HG02870 (cell line): ENCODE data around the gene CHST7.
A peak's percentile ranks its signal among the peaks of the same experiment; 100 is the strongest.

Experiments
- ATAC-seq: cut with Tn5 transposase; IDR thresholded peaks from one replicate; pipeline ENCODE4 v1.9.1; 2021; ENCODE audit warnings: mild to moderate bottlenecking, moderate library complexity; ENCODE audit not compliant: unreplicated experiment

CHST7 gene

DNA sequence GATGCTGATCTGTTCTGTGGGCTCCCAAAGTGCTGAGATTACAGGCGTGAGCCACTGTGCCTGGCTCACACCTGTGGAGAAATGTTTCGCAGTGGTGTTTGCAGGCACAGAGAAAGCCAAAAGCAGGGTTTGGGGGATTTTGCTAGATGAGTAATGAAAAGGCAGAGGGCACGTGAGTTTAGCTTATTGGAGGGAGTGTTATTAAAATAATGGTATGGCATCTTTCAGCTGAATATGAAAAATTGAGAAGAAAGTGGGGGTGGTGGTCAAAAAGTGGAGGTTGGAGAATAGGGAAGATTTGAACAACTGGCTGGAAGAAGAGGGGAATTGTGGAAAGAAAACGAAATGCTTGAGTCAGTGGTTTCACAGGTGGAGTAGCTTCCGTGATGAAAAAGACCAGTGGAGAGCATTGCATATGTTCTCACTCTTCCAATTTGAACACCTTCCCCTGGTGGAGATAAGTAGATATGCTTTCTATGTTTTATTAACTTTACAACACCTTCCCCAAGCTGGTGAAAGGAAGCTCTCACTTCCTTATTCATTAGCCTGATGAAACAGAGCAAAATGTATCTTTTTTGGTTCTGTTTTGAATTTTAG, 1.1 kb upstream of the CHST7 start:
- peak; percentile 30 for ATAC-seq

DNA sequence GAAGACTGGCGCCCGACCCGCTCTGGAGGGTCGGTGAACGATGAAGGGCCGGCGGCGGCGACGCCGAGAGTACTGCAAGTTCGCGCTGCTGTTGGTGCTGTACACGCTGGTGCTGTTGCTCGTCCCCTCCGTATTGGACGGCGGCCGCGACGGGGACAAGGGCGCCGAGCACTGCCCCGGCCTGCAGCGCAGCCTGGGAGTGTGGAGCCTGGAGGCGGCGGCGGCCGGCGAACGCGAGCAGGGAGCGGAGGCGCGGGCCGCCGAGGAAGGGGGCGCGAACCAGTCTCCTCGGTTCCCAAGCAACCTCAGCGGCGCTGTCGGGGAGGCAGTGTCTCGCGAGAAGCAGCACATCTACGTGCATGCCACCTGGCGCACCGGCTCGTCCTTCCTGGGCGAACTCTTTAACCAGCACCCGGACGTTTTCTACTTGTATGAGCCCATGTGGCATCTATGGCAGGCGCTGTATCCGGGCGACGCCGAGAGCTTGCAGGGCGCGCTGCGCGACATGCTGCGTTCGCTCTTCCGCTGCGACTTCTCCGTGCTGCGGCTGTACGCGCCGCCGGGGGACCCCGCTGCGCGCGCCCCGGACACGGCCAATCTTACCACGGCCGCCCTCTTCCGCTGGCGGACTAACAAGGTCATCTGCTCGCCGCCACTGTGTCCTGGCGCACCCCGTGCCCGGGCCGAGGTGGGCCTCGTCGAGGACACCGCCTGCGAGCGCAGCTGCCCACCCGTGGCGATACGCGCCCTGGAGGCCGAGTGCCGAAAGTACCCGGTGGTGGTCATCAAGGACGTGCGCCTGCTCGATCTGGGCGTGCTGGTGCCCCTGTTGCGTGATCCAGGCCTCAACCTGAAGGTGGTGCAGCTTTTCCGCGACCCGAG, 568 bp downstream of the CHST7 start:
- no peak for ATAC-seq

DNA sequence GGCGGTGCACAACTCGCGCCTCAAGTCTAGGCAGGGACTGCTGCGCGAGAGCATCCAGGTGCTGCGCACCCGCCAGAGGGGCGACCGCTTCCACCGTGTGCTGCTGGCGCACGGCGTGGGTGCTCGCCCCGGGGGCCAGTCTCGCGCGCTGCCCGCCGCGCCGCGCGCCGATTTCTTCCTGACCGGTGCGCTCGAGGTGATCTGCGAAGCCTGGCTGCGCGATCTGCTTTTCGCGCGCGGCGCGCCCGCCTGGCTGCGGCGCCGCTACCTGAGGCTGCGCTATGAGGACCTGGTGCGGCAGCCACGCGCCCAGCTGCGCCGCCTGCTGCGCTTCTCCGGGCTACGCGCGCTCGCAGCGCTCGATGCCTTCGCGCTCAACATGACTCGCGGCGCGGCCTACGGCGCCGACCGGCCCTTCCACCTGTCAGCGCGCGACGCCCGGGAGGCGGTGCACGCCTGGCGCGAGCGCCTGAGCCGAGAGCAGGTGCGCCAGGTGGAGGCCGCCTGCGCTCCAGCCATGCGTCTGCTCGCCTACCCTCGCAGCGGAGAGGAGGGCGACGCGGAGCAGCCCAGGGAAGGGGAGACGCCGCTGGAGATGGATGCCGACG, 1.3 kb downstream of the CHST7 start:
- ATAC-seq, result no peak

DNA sequence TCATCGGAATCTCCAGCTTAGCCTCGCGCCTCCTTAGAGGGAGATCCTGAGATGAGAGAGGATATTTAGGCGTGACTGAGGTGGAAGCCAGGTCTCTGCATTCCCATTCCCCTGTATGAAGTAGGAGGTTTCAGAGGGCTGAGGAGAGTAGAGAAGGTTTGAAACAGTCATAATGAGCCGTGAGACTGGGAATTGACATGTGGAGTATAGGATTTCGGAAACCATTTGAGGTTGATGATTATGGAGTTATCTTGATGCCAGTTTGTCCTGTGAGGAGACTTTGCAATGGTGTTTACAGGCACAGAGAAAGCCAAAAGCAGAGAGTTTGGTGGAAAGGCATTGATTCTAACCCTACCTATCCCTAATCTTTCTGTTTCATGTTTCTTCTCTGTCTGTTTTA, 2.0 kb downstream of the CHST7 start:
- ATAC-seq, result no peak

DNA sequence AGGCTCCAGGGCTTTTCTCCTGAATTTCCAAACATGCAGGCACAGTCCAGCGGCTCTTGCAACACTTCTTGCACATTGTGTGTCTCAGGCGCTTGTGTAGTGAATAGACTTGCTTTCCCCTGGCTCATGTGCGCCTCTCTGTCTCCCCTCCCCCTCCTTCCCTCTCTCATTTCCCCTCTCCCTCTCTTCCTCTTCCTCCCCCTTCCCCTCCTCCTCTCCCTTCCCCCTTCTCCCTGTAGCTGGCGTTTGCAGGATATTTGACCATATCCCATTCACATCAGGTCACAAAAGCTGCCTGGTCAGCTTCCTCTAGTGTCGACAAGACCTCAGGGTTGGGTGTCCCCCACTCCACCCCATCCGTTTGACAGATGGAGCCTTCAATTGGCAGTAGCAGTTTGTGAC, 2.4 kb downstream of the CHST7 start:
- ATAC-seq, result no peak

DNA sequence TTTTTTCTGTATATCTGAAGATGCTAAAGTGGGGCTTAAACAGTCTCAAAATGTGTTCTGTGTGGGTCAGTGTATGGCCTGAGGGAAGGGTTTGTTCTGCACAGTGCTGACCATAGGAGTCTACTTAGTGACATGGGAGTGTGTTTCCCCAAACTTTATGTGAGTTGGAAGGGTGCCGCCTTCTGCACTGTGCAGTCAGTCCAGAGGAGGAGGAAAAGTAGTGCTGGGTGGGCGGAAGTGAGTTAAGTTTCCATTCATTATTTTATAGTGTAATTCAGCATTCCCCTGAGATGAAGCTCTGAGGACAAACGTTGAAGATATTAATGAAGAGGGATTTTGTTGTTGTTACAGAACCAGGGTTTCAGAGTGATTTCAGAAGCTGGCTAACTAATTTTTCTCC, 2.9 kb downstream of the CHST7 start:
- ATAC-seq, result no peak

DNA sequence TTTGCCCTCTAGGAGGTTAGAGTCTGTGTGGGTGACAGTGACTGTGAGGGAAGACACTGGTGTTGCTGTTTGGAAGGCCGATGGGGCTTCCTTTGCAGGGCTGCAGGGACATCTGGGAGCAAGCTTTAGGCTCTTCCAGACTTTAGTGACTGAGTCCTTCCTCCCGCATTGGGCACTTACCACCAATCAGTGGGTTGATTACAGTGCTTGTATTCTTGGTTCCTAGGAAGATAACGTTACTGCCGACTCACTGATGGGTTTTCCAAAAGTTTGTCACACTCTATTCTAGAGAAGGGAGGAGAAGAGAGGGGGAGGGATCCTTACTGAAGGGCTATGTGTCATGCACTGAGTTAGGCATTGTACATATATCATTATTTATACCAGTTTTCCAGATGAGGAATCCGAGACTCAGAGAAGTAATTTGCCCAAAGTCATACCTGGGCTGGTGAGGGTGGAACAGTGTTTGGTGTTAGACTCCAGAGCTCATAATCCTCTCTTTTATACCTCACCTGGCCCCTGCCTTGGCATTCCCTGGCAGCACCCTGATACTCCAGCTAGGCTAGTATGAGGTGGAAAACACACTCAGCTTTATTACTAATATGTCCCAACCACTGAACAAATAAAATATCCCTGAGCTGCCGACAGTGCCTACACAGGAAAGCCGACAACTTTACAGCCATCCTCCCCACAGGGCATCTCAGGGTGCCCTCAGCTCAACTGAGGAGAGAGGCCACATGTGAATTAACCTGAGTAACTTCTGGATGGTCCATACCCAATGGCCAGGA, 3.8 kb downstream of the CHST7 start:
- no peak for ATAC-seq

DNA sequence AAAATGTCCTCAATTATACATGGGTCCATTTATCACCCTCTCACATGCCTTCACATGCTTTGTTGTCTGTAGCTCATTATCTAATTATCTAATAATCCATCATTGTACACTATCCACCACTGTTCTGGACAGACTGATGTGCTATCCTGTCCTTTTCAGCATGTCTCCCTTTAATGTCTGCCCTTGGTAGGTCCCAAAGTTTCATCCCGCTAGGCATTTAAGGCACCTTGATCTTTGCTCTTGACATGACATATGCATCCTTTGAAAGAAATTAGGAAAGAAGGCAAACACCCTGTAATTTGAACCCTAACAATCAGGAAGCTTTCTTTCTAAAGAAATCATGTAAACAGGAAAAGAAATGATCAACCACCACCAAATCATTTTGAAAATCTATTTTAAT, 5.7 kb downstream of the CHST7 start:
- ATAC-seq, result no peak

DNA sequence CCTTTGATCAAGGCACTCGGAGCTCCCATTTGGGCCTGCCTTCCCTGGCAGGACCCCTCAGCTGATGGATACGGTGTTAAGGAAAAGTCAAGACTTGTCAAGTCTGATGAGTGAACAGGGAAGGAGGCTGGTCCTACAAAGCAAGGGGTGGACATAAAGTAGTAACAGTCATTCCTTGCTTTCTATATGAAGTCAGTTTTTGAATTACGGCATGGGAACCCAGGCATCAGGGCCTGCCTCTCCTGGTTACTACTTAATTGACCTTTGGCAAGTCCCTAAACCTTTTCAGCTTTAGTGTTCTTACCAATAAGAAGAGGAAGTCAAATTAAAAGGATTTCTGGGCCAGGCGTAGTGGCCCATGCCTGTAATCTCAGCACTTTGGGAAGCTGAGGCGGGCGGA, 7.0 kb downstream of the CHST7 start:
- no peak for ATAC-seq

DNA sequence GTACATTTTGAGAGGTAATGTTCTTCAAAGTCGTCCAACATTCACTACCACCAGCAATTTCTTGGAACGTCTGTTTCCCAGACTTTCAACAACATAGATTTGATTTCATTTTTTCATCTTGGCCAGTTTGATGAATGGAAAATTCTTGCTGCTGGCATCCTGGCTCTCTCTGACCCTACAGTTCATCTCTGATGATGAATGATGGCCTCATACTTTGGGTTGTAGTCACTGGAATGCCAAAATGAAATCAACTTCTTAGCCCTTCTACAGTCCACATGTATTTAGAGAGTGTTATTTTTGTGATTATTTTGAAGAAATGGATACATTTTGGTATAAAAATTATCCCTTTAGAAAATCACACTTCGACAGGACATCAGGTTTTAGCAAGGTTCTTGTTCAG, 8.8 kb downstream of the CHST7 start:
- ATAC-seq, result no peak

DNA sequence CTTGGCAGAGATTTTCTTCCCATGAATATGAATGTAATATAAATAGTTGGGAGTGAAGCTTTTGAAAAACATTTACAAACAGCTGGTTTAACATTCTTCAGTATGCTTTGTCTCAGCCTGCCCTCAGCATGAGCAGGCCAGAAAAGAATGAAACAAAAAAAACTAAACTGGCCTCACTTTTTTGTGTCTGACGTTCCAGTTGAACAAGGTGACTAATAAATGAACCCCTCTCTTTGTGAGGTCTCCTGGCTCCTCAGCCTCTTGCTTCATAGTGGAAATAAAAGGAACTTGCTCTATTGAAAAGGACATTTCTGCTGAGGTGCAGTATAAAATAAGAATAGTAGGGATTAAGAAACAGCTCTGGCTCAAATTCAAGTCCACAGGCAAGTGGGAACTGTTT, 9.4 kb downstream of the CHST7 start:
- ATAC-seq, result no peak

DNA sequence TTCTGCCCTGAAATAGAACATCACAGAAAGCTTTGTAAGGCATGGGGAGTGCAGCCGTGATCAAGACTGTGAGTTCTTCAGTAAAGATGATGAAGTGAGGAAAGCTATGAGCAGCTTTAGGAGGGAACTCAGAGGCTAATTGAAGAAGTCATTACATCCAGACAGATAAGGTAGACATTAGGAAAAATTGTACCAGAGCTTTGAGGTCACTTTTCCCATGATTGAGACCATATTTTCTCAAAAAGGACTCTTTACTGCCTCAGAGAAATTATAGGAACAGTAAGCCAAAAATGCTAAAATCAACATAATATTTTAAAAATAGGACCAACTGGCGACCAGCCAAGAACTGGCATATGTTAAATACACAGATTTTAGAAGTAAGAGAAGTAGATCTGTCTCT, 11.2 kb downstream of the CHST7 start:
- no peak for ATAC-seq

DNA sequence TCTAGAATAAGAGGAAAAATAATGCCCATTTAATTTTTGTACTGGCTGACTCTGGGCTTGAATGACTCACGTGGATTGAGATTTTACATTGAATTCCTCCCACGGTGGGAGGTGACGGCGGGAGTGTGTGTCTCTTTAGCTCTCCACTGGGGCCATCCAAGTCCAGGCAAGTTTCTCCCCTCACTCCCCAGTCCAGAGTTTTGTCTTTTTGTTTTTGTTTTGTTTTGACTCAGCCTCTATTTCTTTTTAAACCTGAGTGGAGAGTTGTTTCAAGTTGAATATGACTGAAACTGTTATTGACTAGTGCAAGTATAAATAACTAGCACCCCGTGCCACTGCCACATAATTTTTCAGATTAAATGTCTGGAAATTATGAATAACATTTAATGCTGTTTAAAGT, 13.6 kb downstream of the CHST7 start:
- ATAC-seq, result peak; percentile 77

DNA sequence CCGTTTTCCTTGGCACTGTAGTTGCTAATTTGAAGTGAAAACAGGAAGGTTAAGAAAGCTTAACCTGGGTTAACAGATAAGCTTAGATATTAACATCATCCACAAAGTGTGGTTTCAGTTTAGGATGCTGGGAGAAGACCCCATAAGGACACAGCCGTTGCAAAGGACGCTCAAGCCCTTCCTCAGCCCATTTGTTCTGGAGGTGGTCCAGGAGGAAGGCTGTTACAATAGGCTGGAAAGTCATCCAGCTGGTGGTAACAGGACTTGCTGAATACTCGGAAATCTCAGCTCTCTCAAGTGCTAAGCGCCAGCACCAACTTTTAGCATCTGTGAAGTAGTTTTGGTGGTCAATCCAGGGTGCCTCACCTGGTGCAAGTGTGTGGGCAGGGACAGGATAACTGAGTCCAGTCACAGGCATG, 14.2 kb downstream of the CHST7 start:
- ATAC-seq, result no peak

DNA sequence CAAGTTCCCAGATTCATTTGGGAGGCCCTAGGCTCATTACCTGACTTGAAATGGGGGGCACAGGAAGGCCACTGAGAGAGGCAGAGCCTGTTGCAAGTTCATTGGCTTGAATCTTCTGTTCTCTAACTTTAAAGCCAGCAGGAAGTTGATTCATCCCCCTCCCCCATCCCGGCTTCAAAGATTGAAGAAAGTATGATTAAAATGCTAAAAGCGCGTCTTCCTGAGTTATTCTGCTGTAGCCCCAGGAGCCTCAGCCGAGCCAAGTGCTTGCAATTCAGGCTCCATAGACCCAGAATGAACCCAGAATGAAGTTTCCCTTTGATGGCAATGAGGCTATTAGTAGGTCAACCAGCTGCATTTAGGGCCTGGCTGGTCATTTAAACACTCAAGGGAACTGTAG, 14.7 kb downstream of the CHST7 start:
- no peak for ATAC-seq

DNA sequence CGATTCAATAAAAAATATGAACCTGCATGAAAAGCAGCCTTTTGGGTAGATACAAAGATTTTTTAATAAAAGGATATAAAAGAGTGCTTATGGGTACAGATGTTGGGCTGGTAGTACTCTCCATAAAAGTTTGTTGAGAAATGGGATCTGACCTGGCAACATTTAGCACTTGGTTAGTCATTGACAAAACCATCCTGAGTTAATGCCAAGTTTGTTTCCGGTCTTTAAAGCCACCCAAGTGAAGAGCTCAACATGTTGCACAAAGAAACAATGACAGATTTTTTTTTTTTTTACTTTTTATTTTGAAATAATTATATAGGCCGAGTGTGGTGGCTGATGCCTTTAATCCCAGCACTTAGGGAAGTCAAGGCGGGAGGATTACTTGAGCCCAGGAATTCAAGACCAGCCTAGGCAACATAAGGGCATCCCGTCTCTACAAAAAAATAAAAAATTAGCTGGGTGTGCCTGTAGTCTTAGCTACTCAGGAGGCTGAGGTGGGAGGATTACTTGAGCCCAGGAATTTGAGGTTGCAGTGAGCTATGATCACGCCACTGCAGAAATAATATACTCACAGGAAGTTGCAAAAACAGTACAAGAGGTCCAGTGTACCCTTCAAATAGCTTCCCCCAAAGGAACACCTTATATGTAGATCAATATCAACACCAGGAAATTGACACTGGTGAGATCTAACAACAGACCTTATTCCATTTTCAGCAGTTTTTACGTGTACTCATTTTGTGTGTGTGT, 16.6 kb downstream of the CHST7 start:
- ATAC-seq, result no peak

DNA sequence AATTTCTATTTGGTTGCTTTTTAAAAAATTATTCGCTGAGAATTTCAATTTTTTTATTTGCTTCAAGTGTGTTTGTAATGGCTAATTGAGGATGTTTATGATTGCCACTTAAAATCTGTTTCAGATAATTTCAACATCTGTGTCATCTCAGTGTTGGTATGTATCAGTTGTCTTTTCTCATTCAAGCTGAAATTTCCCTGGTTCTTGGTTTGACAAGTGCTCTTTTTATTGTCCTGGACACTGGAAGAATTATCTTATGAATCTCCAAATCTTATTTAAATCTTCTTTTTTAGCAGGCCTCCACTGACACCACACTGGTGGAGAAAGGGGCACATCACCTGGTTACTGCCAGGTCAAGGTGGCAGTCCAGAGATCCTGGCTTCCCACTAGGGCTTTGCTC, 21.5 kb downstream of the CHST7 start:
- no peak for ATAC-seq

DNA sequence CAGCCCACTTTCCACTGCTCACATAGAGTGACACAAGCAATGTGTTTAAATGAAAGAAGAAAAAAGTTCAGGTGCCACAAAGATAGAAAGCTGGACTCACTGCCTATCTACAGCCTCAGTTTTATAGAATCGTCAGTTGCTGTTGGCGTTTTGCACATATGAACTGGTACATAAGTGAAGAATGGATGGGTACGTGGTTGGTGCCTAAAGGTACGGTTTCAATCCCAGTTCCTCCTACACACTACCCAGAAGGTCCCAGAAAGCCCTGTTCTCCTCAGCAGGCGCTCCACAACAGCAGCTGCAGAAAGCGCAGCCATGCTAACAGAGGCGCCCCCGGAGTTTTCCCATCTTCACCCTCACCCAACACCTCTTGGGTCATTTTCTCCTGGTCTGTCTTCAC, 23.6 kb downstream of the CHST7 start:
- no peak for ATAC-seq

DNA sequence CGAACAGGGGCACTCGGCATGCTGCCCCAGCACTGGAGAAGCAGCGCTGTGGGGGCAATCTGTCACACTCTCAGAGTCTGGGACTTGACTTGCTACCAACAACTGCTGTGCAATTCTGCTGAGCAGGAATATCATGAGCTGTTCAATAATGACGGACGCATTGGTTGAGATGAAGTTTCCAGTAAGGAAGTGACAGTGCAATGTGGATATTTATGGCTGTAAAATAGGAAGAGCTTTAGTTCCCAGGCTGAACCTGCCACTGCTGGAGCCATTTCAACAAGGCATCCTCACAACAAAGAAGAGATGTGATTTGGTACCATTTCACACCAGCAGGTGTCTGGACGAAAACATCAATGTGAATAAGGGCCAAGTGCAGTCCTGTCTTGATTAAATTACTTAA, 24.2 kb downstream of the CHST7 start:
- no peak for ATAC-seq

DNA sequence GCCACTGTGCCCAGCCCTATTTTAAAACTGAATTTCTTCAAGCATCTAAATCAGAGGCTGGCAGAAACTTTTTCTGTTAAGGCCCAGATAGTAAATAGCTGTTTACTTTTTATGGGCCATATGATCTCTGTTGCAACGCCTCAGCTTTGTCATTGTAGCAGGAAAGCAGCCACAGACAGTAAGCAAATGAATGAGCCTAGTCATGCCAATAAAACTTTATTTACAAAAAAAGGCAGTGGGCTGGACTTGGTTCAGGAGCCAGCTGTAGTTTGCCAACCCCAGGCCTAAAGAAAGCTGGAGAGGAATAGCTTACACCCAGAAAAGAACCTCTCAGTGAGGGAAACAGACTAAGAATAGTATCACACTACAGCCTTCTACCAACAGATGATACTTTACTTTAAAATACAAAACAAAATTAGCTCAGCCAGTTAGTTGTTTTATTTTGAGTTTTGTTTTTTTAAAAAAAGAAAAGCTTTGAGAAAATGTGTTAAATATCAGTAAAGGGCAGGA, 25.5 kb downstream of the CHST7 start:
- ATAC-seq, result no peak

DNA sequence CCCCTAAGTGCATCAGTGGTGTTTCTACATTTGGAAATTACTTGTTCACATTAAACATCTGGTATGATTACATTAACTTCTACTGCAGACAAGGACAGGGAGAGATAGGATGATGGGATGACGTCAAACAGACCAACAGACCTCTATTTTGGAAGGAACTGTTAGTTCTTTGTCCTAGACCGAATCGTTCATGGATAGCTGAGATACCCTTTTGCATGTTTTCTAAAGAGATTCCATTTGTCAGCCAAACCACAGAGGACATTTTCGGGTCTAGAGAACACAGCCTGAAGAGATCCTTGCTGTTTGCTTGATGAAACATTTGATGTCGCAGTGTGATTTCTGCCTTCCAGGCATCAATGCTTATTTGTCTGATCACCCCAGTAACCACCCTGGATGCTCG, 27.7 kb downstream of the CHST7 start:
- no peak for ATAC-seq
